Uterus (tissue), 2 donors: ENCODE data around the gene PCNP.

ENCODE experiments used
- POLR2A ChIP-seq, 2 donors: fragments of 450-650 bp; IDR thresholded peaks; one replicate each; pipeline ENCODE4 v1.6.1; 2016; ENCODE audit warnings: antibody characterized with exemption in 2 of 2, mild to moderate bottlenecking in 1 of 2, moderate library complexity in 1 of 2
- TF ChIP-seq, protein P1 (sequence below), 4 experiments: fragments of 200-600 bp in 2 of 4; fragments of 450-650 bp in 2 of 4; sonication (generic) in 2 of 4; IDR thresholded peaks; one replicate each; pipeline ENCODE4 v1.5.1; 2016 to 2019; ENCODE audit warnings: antibody characterized with exemption in 4 of 4, mild to moderate bottlenecking in 2 of 4, moderate library complexity in 1 of 4

DNA sequence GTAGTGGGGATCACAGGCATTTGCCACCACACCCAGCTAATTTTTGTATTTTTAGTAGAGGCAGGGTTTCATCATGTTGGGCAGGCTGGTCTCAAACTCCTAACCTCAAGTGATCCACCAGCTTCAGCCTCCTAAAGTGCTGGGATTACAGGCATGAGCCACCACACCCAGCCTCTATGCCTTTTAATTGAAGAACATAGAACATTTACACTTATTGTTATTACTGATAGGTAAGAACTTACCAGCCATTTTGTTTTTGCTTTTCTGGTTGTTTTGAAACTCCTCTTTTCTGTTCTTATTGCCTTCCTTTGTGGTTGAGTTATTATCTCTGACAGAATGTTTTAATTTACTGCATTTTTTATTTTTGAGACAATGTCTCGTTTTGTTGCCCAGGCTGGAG, 29.2 kb downstream of the PCNP start:
- TF ChIP-seq, protein P1, sequence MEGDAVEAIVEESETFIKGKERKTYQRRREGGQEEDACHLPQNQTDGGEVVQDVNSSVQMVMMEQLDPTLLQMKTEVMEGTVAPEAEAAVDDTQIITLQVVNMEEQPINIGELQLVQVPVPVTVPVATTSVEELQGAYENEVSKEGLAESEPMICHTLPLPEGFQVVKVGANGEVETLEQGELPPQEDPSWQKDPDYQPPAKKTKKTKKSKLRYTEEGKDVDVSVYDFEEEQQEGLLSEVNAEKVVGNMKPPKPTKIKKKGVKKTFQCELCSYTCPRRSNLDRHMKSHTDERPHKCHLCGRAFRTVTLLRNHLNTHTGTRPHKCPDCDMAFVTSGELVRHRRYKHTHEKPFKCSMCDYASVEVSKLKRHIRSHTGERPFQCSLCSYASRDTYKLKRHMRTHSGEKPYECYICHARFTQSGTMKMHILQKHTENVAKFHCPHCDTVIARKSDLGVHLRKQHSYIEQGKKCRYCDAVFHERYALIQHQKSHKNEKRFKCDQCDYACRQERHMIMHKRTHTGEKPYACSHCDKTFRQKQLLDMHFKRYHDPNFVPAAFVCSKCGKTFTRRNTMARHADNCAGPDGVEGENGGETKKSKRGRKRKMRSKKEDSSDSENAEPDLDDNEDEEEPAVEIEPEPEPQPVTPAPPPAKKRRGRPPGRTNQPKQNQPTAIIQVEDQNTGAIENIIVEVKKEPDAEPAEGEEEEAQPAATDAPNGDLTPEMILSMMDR (IDR thresholded peaks at IDR 0.05), result no peak
- no peak for TF ChIP-seq POLR2A (IDR thresholded peaks at IDR 0.05)
